Fibroblast of villous mesenchyme (primary cell): ENCODE measurements around the gene KANSL3. TPM values are rescaled to one million over a fixed set of nuclear protein-coding genes. Genes with fewer than 3 reads are reported as not detected.
"Not testable (repeated sequence)": the region's sequence is repeated elsewhere in the genome, so short reads cannot be mapped to it uniquely, and the experiment has no call there.

Experiments used
- DNase-seq: peaks from one replicate; pipeline ENCODE4 v3.0.0-alpha.2; 2010; ENCODE audit warnings: low read depth
- H3K4me3 ChIP-seq: 2 replicates; pipeline ENCODE4 v1.5.1; 2011; ENCODE audit warnings: low read depth, mild to moderate bottlenecking, low read length
- CTCF ChIP-seq: IDR thresholded peaks from 2 replicates; pipeline ENCODE4 v1.5.1; 2012; ENCODE audit warnings: low read depth, mild to moderate bottlenecking, low read length; ENCODE audit not compliant: insufficient read depth
- total RNA-seq: library from RNA; depleted of rRNA; stranded (reverse); fragments of >200 nt; gene quantifications from 2 replicates; pipeline ENCODE4 v1.2.3, GENCODE V29; 2012

The KANSL3 gene
- total RNA-seq, 1 donor = 35.4 TPM

- H3K4me3 ChIP-seq = no peak overlapping the region
- DNase-seq = no peak
- TF ChIP-seq CTCF = no peak
Measured at GRCh38 chr2:96564563-96564962, 73.5 kb downstream of the KANSL3 start.

GRCh38 chr2:96564026-96564425, 74.1 kb downstream of the KANSL3 start:
- TF ChIP-seq CTCF = no peak

GRCh38 chr2:96558485-96558884, 79.6 kb downstream of the KANSL3 start:
- TF ChIP-seq CTCF = no peak
- no peak for DNase-seq
- H3K4me3 ChIP-seq = no peak overlapping the region

More at GRCh38 chr2:96564026-96564425, 74.1 kb downstream of the KANSL3 start:
- no peak for DNase-seq
- H3K4me3 ChIP-seq = no peak overlapping the region

GRCh38 chr2:96558061-96558460, 80.1 kb downstream of the KANSL3 start:
- no peak overlapping the region for H3K4me3 ChIP-seq
- no peak for TF ChIP-seq CTCF
- no peak for DNase-seq

GRCh38 chr2:96557421-96557820, 80.7 kb downstream of the KANSL3 start:
- DNase-seq, H3K4me3 ChIP-seq: not testable (repeated sequence)

GRCh38 chr2:96556441-96557330, 81.4 kb downstream of the KANSL3 start:
- no peak for DNase-seq
- no peak overlapping the region for H3K4me3 ChIP-seq
- TF ChIP-seq CTCF = no peak

GRCh38 chr2:96555146-96555610, 82.9 kb downstream of the KANSL3 start:
- H3K4me3 ChIP-seq = no peak overlapping the region
- no peak for TF ChIP-seq CTCF
- DNase-seq = no peak
